LNCAP (cell line): Measurements from ENCODE around the gene PRKCZ.

Experiments used
- CTCF ChIP-seq: fragments of 450-650 bp; IDR thresholded peaks from 2 replicates; pipeline ENCODE4 v1.5.1; 2017; ENCODE audit warnings: mild to moderate bottlenecking

PRKCZ gene

GRCh38 chr1:2067393-2067792, 17.2 kb downstream of the PRKCZ start:
- TF ChIP-seq CTCF, result no peak

GRCh38 chr1:2067981-2068380, 17.8 kb downstream of the PRKCZ start:
- no peak for TF ChIP-seq CTCF

DNA sequence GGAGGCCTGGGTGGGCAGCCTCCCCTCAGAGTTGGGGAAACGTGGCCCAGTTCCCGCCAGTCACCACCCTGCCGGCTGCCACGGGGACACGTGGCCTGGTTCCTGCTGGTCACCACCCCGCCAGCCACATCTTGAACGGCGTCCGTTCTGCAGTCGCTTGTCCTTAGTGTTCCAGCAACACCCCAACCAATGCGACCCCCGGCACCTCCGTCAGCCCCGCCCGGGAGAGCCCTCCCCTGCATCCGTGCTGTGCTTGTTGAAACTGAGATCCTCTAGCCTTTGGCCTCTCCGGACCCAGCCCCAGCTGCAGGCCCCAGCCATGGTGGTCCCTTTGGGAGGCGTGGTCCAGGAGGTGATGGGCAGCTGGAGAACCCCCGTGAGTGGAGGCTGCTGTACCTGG, 18.7 kb downstream of the PRKCZ start:
- no peak for TF ChIP-seq CTCF

- no peak for TF ChIP-seq CTCF
Measured at GRCh38 chr1:2070016-2070415, 19.8 kb downstream of the PRKCZ start.

DNA sequence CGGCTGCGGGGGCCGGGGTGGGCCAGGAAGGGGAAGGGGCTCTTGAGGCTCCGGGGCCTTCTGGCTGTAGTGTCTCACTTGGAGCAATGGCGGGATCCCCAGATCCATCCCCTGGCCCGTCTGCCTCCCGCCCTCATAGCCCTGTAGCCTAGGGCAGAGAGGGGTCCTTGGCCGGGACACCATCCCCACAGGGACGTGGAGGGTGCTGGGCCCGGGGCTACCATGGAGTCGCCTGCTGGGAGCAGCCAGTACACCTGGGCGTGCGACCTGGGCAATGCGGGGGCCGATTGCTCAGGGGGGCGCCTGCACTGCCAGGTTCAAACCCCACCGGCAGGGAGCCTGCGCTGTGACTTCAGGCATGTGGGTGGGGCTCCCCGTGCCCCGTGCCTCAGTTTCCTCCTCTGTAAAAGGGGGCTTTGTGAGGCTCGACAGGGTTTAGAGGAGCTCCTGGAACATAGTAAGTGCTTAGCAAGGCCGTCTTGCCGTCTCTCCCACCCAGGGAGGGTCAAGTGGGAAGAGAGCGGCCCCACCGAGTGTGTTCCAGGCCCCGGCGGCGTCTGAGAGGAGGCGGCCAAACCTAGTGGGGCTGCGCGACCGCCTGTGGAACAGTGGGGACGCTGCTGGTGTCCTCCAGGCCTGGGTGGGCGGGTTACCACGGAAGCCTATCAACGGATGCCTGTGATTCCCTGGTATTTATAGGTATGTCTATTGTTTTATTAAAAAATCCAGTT, 20.8 kb downstream of the PRKCZ start:
- no peak for TF ChIP-seq CTCF

DNA sequence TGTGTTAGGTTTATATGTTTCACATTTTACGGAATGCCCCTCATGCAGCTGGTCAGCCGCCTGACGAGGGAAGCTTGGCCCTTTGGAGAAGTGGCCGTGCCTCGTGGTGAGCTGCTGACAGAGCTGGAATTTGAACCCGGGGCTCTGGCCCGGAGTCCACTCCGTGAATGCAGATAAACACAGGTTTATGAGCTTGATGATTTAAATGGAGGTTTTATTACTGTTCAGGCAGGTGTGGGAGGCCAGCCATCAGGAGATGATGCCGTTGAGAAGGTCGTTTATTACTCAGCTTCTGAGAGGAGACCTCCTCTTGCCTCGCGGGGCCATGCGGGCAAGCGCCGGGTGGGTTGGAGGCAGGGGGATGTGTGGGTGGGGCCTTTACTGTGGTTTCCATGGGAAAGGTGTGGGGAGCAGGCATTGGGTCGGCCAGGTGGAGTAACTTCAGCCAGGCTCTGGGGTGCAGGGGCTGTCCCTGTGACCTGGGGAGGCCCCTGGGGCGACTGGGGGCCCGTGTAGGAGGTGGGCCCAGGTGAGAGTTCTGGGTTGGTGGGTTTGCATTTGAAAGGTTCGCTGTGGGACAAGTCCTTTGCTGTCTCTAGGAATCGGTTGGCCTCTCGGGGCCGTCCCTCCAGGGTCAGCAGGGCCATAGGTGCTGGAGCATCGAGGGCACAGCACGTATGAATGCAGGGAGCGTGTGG, 22.0 kb downstream of the PRKCZ start:
- TF ChIP-seq CTCF, result no peak

- no peak for TF ChIP-seq CTCF
Measured at GRCh38 chr1:2072891-2073290, 22.7 kb downstream of the PRKCZ start.
